Gastroesophageal sphincter (tissue), 4 donors: ENCODE data around the gene AFAP1. TPM values are rescaled to one million over a fixed set of nuclear protein-coding genes. Genes with fewer than 3 reads are reported as not detected.

Source experiments
- ATAC-seq: fragments of 150-250 bp; one replicate; pipeline ENCODE4 v1.9.1; 2016; ENCODE audit warnings: mild to moderate bottlenecking, moderate library complexity
- H3K27ac ChIP-seq, 4 donors: fragments of 200-600 bp; sonication (generic) in 3 of 4; 1 replicate in 3 of 4; 2 replicates in 1 of 4; pipeline ENCODE4 v1.5.1; 2016 to 2019
- H3K27me3 ChIP-seq: fragments of 200-600 bp; sonication (generic); one replicate; pipeline ENCODE4 v1.5.1; 2019
- H3K36me3 ChIP-seq, 2 donors: fragments of 200-600 bp; sonication (generic); one replicate each; pipeline ENCODE4 v1.5.1; 2019; ENCODE audit warnings: control low read depth in 1 of 2
- H3K4me1 ChIP-seq, 3 donors: fragments of 200-600 bp; sonication (generic); 1 replicate in 2 of 3; 2 replicates in 1 of 3; pipeline ENCODE4 v1.5.1; 2016 to 2019; ENCODE audit warnings: control low read depth in 2 of 3
- H3K4me3 ChIP-seq, 2 donors: fragments of 200-600 bp; sonication (generic); one replicate each; pipeline ENCODE4 v1.5.1; 2019; ENCODE audit warnings: mild to moderate bottlenecking in 1 of 2, moderate library complexity in 1 of 2
- H3K9me3 ChIP-seq, 3 donors: fragments of 200-600 bp; sonication (generic); one replicate each; pipeline ENCODE4 v1.5.1; 2017 to 2019; ENCODE audit warnings: control low read depth in 2 of 3
- CTCF ChIP-seq, 4 experiments: fragments of 200-600 bp in 2 of 4; fragments of 450-650 bp in 2 of 4; sonication (generic) in 1 of 4; IDR thresholded peaks; one replicate each; pipeline ENCODE4 v1.5.1; 2017 to 2019; ENCODE audit warnings: antibody characterized with exemption in 4 of 4, mild to moderate bottlenecking in 2 of 4, moderate library complexity in 2 of 4
- EP300 ChIP-seq: sonication (generic); formaldehyde crosslinking; IDR thresholded peaks from one replicate; pipeline ENCODE4 v1.6.1; 2017; ENCODE audit warnings: antibody characterized with exemption, mild to moderate bottlenecking
- POLR2A ChIP-seq, 2 donors: fragments of 450-650 bp; IDR thresholded peaks; one replicate each; pipeline ENCODE4 v1.6.1; 2017; ENCODE audit warnings: antibody characterized with exemption in 2 of 2, mild to moderate bottlenecking in 2 of 2, moderate library complexity in 1 of 2
- POLR2AphosphoS5 ChIP-seq: sonication (generic); formaldehyde crosslinking; IDR thresholded peaks from one replicate; pipeline ENCODE4 v1.6.1; 2017; ENCODE audit warnings: antibody characterized with exemption
- WGBS, 2 donors: methylation state at CpG; one replicate each; pipeline ENCODE4 v1.1.5; 2018; ENCODE audit warnings: low coverage in 1 of 2; 5-methylcytosine and 5-hydroxymethylcytosine counted together
- total RNA-seq, 4 donors: library from RNA; depleted of rRNA; stranded (reverse); fragments of >200 nt; gene quantifications; one replicate each; pipeline ENCODE4 v1.1.0, GENCODE V29; 2016

The AFAP1 gene
- total RNA-seq, 4 donors from 2014 or later, result 32.0 to 79.7 (median 48.1) TPM

- TF ChIP-seq EP300 (no peak), POLR2AphosphoS5 (no peak), CTCF (IDR thresholded peaks at IDR 0.05) (no peak)
- peaks cover 0 to 51% of the 10 kb centered on the region in 2 donors for H3K36me3 ChIP-seq
- H3K9me3 ChIP-seq, result no peaks in the 10 kb centered on the region
- peak overlapping the region in 2 of 4 donors; percentile 23 to 33 for H3K27ac ChIP-seq
- H3K4me3 ChIP-seq, result no peak overlapping the region
- ATAC-seq, result no peak
- H3K4me1 ChIP-seq, result peaks cover 3 to 72% (median 11%) of the 10 kb centered on the region in 3 donors
- 56 to 82% methylated on average over 7 to 12 of the region's 12 CpGs for WGBS, 2 donors
- H3K27me3 ChIP-seq, result no peaks in the 10 kb centered on the region
Measured at GRCh38 chr4:7852568-7853185, 87.0 kb downstream of the AFAP1 start.

- H3K27ac ChIP-seq, result no peak overlapping the region
- TF ChIP-seq CTCF (IDR thresholded peaks at IDR 0.05) (no peak), EP300 (no peak), POLR2A (IDR thresholded peaks at IDR 0.05) (no peak), POLR2AphosphoS5 (no peak)
- no peak for ATAC-seq
- H3K36me3 ChIP-seq, result peaks cover 0 to 48% of the 10 kb centered on the region in 2 donors
- H3K4me3 ChIP-seq, result no peak overlapping the region
- H3K27me3 ChIP-seq, result no peaks in the 10 kb centered on the region
- 94% methylated on average over 9 of the region's 11 CpGs; no CpG with 5 or more reads in 1 of the 2 donors for WGBS, 2 donors
- H3K9me3 ChIP-seq, result no peaks in the 10 kb centered on the region
- H3K4me1 ChIP-seq, result peaks cover 0 to 60% (median 0%) of the 10 kb centered on the region in 3 donors
Measured at GRCh38 chr4:7850489-7850888, 89.2 kb downstream of the AFAP1 start.

- H3K9me3 ChIP-seq, result no peaks in the 10 kb centered on the region
- WGBS, 2 donors, result 87 to 98% methylated on average over 6 of the region's 6 CpGs
- H3K4me1 ChIP-seq, result peaks cover 7 to 68% (median 9%) of the 10 kb centered on the region in 3 donors
- ATAC-seq, result no peak
- TF ChIP-seq POLR2A (IDR thresholded peaks at IDR 0.05) (no peak), CTCF (IDR thresholded peaks at IDR 0.05) (no peak)
- no peaks in the 10 kb centered on the region for H3K27me3 ChIP-seq
- H3K4me3 ChIP-seq, result no peak overlapping the region
- H3K27ac ChIP-seq, result no peak overlapping the region
- H3K36me3 ChIP-seq, result peaks cover 0 to 20% of the 10 kb centered on the region in 2 donors
Measured at GRCh38 chr4:7847206-7847605, 92.5 kb downstream of the AFAP1 start.

GRCh38 chr4:7845493-7846128, 94.0 kb downstream of the AFAP1 start:
- peaks cover 0 to 22% of the 10 kb centered on the region in 2 donors for H3K36me3 ChIP-seq
- H3K9me3 ChIP-seq, result no peaks in the 10 kb centered on the region
- peak overlapping the region in 1 of 4 donors; percentile 18 for H3K27ac ChIP-seq
- 83 to 91% methylated on average over 6 to 9 of the region's 13 CpGs for WGBS, 2 donors
- peaks cover 9 to 70% (median 12%) of the 10 kb centered on the region in 3 donors for H3K4me1 ChIP-seq
- H3K27me3 ChIP-seq, result no peaks in the 10 kb centered on the region
- no peak for TF ChIP-seq POLR2A (IDR thresholded peaks at IDR 0.05)
- TF ChIP-seq POLR2AphosphoS5, result no peak
- peak in 1 of 4 experiments; percentile 42 for TF ChIP-seq CTCF (IDR thresholded peaks at IDR 0.05)
- ATAC-seq, result no peak
- no peak overlapping the region for H3K4me3 ChIP-seq

- Histone ChIP-seq H3K4me1 (peaks cover 9 to 67% (median 12%) of the 10 kb centered on the region in 3 donors), H3K9me3 (no peaks in the 10 kb centered on the region), H3K4me3 (no peak overlapping the region), H3K36me3 (peaks cover 0 to 11% of the 10 kb centered on the region in 2 donors), H3K27ac (peak overlapping the region in 3 of 4 donors; percentile 90 to 94 (median 92)), H3K27me3 (no peaks in the 10 kb centered on the region)
- no peak for ATAC-seq
- WGBS, 2 donors, result 51 to 65% methylated on average over 7 to 11 of the region's 11 CpGs
- TF ChIP-seq POLR2A (IDR thresholded peaks at IDR 0.05), result no peak
- TF ChIP-seq EP300, result no peak
- TF ChIP-seq POLR2AphosphoS5, result no peak
- TF ChIP-seq CTCF (IDR thresholded peaks at IDR 0.05), result no peak
Measured at GRCh38 chr4:7844594-7844991, 95.1 kb downstream of the AFAP1 start.
